NAMALWA (cell line): ENCODE measurements around the gene GAS2L2.
"Not testable (repeated sequence)": the region's sequence is repeated elsewhere in the genome, so short reads cannot be mapped to it uniquely, and the experiment has no call there.

Source experiments
- DNase-seq: peaks from one replicate; pipeline ENCODE4 v3.0.0-alpha.2; 2015; ENCODE audit warnings: low spot score

GAS2L2 gene

DNA sequence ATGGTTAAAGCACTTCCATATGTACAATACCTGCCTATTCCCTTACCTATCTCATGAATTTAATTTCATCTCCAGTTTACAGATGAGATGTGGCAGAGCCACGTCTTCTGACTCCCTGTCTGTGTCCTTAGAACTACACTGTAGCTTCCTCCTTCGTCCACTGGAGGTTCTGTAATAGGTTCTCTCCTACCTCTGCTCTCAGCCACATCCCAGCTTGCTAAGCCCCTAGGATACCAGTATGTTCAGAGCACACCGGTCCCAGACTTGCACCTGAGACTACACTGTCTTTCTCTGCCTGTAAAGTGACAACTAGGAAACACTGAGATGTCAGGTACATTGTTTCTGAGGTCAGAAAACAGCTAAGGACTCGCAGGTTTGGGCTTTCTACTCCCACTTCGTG lies 25.4 kb downstream of the GAS2L2 start:
- DNase-seq, result no peak

DNA sequence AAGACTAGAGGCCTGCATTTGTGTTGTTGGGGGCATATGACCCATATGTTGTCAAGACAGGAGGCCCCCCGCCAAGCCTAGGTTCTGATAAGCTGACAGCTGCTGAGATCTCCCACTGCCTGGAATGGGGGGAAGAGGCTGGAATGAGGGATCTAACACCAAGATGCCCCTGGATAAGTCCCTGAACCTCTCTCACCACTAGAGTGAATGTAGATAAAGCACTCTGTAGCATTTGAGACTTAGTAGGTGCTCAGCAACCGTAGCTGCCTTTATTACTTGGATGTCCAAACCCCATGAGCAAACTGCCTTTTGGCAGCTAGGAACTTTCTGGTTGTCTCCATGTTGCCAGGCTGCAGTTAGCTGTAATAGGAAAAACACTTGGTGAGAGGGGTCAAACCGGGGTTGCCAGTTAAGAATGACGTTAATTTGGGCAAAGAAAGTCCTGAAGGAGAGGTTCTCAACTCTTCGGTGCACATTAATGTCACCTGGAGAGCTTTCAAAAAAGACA lies 26.0 kb downstream of the GAS2L2 start:
- no peak for DNase-seq

DNA sequence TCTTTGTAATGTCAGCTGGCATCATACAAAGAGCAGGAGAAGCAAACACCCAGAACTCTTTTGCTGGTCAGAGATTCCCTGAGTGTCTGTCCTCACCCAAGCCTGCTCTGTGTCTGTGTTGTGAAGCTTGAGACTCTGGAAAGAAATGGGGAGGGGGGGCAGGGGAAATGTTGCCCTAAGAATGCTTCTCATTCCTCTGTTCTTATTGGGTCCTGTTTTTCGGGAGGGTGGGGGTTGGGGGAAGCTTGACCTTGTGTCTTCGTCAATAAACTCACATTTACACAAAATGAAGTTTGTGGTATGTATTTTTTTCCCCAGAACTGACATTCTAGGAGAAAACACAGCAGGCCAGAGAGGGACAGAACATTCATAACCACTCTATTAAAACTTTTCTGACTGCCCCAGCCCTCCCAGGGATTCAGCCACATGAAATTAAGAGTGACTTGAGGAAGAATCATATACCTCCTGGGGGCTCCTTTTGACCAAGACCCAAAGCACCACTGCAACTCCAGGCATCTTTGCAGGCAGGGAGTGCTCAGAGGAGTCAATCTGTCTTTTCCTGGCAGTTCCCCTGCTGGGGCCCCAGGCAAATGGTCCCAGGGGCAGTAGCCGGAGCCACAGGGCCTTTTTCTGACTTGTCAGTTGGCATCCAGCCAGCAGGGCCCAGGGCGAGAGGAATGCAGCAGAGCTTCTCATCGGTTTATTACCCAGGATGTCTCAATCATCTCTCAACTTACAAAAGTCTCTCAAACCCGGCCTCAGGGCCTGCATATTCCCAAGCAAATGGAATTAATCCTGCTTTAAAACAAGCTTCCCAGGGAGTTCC lies 26.7 kb downstream of the GAS2L2 start:
- DNase-seq, result peak; percentile 43

DNA sequence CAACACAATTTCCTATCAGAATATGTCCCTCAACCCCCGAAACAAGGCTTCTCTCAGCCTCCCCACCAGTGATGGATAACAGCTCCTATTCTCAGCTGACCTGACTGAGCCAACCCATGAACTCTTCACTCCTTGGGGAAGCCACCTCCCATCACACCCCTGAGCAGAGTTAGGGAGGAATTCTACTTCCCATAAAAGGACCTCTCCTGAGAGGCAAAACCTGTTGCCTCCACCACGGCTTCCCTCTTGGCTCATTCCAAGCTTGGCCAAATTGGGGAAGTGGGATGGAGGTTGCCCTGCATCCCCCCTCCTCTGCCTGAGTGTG lies 27.3 kb downstream of the GAS2L2 start:
- no peak for DNase-seq

DNA sequence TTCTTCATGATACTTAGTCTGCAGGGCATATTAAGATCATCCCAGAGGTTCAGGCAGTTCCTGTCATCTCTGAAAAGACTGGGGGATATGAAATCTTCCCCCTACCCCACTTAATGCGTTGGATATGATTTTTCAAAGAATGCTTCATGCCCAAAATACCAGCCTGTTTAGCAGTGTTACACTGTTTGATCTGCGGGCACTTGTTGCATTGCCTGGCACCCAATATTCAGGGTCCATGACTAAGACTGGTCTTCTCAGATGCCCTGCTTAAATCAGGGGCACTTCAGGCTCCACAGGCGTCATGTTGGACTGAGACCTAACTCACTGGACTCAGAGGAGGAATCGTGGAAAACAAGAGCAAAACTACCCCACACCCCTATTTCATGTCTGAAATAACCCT lies 28.0 kb downstream of the GAS2L2 start:
- no peak for DNase-seq

DNA sequence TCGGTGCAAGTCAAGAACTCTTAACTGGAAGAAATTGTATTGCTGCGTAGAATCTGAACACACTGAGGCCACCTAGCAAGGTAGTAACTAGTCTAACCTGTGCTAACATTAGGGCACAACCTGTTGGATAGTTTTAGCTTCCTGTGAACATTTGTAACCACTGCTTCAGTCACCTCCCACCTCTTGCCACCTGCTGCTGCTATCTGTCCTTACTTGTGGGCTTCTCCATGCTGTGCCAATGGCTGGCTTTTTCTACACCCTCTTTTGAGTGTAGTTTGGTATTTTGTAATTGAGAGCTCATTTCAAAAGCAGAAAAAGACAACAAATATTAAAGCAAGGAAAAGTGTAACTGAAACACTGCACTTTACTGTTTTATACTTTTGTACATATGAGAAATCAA lies 29.3 kb downstream of the GAS2L2 start:
- no peak for DNase-seq

DNA sequence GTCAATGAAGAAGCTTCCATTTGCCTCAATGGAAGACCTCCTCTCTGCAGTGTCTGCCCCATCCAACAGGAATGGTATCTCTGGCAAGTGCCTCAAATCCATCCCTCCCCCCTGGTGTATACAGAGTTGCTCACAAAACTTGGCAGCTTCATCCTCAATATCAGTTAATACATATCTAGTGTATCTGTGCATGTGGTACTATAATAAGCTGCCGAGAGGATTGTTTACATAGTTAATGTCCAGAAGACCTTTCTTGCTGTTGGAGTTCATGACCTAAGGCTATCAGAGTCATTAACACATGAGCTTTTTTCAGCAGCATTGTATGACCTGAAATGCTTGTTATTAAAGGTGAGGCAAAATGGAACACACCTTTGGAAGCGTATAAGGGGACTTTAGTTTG lies 35.6 kb downstream of the GAS2L2 start:
- no peak for DNase-seq

DNA sequence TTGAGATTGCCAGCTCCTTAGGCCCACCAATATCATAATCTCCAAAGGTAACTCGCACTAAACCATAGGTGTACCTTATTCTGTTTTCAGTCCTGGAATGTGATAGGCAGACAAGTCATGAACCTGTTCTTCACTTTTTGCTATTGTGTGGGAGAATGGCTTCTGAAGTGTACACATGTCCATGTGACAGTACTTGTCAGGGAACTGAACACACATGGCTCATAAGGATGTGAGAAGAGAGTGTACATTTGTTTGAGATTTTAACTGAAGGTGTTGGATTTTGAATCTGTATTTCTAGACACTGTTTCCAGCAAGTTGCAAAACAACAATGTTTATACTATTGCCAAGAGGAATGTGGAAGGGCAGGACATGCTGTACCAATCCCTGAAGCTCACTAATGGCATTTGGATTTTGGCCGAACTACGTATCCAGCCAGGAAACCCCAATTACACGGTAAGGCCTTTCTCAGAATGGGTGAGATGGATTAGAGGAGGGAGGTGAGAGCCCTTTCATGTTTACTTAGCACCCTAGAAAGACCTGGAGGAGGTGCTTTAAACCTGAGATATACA lies 36.1 kb downstream of the GAS2L2 start:
- no peak for DNase-seq

DNA sequence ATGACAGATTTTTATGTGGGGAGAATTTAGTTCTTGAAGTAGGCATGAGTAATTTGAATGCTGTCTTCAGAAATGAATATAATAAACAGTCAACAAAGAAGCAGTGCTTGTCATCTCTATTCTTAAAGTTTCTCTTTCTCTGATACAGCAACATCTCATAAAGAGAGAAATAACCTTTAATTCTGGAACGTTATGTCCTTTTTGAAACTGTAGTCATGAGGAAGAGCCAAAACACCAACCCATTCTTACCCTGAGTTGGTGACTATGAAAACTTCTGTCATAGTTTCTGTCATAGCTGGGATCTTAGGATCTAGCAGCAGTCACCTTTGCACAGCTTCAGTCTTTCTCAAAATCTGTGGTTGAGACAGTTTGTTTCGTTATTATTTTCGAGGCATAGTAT lies 36.9 kb downstream of the GAS2L2 start:
- DNase-seq, result no peak

DNA sequence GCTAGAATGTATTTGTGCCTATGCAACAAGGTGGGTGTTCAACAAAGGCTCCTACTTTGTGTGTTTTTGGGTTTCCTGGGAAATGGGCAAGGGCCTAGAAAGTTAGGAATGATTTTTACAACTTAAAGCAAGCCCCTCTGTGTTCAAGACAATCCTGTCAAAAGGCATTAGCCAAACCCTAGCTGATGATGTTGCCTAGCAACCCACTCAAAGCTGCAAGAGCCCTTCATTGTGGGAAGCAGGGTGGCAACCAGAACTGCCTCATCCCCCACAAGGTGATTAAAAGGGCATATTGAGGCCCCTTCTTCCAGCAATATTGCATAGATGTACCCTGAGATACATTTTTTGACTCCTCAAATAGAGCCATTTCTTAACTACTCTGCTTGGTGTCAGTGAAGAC lies 37.6 kb downstream of the GAS2L2 start:
- DNase-seq, result no peak

DNA sequence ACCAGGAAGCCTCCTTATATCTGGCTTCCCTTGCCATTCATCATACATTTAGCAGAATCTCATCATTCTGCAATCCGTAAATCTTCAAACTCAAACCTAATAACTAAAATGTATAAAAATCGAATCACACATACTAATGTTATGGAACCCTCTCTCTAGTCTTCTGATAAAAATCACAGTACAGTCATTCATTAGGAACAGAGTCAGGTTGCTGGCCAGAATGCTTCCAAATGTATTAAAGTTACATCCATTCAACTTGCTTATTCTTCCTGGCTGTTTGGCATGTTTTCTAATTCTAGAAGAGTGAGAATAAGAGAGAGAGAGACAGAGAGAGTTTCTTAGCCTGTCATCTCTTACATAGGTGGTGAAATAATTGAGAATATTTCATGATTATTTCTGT lies 38.1 kb downstream of the GAS2L2 start:
- DNase-seq, result no peak

DNA sequence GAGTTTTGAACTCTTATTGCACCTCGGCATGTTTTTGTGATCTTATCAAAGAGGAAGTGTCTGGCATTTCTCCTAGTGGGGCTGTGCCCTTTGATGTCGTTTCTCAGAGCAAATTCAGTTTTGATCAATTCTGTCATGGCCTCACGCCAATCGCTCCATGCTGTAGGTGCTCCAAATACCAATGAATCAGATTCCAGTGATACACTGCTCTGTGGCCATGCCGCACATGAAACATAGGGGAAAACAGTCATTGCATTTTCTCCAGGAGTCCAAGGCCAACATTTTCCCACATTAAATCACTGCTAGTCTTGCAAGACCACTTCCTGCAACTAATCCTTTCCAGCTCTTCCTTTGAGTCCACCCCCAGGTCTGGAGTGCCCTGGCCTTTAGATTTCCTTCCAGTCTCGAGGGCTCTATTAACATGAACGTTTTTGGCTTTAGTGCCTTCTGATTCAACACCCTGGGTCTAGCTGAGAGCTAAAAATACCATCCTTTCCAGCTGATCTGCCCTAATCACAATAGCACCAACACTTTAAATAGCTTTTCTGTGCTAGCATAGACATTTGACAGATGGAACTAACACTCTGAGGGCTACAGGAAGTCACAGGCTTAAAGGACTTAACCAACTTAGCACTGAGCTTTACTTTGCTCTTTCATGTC lies 39.8 kb downstream of the GAS2L2 start:
- DNase-seq, result no peak

DNA sequence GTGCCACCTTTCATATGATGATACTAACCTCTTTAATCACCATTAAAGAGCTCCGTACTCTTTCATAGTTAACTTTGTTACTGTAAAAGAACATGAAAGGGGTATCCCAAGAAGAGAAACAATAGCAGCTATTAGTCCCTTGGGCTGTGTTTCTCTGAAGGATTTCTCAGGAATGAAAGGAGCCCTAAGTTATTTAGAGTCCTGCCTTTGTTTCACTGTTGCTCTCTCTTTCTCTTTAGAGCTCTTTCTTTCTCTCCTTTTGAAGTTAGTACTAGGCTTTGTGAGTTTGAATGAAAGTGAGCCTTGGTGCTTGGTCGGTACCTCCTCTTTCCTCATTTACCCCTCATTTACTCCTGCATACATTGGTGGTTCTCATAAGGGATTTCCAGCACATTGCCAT lies 42.1 kb downstream of the GAS2L2 start:
- no peak for DNase-seq

DNA sequence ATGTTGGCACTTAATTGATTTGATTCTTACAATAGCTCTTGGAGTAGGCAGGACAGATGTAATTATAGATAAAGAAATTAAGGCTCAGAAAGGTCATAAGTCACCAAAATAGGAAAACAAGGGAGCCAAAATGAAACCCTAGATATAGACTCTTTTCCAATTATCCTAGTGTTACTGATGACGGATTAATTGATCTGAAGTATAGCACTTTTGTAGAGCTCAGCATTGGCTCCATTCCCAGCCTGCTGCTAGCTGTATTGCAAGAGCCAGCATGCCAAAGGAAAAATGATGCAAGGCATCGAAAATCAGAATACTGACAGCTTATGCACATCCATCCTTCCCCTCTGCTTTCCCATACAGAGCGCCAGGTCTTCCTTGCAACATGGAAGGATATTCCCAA lies 43.2 kb downstream of the GAS2L2 start:
- DNase-seq, result no peak

DNA sequence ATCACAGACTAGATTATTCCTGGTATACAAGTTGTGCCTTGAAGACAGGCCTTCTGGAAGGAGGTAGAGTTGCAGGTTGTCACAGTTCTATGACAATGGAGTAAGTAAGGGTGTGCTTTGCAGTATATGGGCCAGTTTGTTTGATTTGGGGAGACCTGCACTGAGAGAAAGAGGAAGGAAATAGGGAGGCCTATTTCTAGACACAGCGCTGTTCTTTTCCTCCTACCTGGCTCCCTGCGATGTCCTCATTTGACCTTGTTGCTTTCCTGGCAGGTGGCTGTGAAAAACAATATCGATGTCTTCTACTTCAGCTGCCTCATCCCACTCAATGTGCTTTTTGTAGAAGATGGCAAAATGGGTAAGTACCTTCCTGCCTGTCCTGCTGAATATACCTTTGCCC lies 44.1 kb downstream of the GAS2L2 start:
- peak; percentile 12 for DNase-seq

DNA sequence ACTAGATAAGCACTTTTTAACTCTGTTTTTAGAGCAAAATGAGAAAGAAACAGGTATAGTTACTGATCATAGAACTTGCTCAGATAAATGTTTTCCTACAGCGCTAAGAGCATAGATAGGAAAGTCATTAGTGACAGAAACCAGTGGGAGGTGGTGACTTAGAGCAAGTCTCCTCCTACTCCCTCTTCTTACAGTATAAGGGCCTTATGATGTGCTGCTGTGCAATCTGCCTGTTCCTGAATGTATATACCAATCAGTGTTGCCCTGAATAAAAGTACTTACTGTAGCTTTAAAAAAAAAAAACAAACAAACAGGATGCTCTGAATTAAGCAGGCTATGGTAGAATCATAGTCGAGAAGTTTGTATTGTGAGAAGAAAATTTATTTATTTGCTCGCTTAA lies 44.9 kb downstream of the GAS2L2 start:
- no peak for DNase-seq

DNA sequence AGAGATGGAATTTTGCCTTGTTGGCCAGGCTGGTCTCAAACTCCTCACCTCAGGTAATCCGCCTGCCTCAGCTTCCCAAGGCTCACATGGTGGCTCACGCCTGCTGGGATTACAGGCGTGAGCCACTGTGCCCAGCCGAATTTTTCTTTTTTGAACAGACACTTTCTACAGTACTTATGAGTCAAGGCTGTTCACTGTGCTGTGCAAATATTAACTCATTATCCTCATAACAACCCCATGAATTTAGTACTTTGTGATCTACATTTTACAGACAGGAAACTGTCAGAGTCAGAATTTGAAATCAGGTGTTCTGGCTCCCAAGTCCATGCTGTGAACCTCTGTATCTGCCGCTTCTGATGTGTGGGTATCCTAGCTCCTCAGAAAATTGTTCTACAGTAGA lies 47.3 kb downstream of the GAS2L2 start:
- DNase-seq, result no peak

DNA sequence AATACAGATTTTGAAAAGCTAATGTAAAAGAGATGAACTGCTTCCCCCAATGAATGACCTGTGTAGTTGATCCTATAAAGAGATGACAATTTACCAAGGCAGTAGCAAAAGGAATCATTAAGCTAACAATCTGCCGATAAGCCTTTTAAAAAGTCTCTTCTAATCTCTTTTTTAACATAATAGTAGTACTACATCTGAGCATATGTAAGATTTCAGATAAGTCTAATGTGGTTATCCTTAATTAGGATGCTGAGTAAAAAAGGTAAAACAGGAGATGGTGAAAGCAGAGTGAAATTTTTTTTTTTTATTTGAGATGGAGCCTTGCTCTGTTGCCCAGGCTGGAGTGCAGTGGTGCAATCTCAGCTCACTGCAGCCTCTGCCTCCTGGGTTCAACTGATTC lies 47.8 kb downstream of the GAS2L2 start:
- no peak for DNase-seq

DNA sequence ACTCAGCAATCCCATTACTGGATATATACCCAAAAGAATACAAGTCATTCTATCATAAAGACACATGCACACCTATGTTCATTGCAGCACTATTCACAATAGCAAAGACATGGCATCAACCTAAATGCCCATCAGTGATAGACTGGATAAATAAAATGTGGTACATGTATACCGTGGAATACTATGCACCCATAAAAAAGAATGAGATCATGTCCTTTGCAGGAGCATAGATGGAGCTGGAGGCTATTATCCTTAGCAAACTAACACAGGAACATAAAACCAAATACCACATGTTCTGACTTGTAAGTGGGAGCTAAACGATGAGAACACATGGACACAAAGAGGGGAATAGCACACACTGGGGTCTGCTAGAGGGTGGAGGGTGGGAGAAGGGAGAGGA lies 49.7 kb downstream of the GAS2L2 start:
- DNase-seq, result not testable (repeated sequence)

DNA sequence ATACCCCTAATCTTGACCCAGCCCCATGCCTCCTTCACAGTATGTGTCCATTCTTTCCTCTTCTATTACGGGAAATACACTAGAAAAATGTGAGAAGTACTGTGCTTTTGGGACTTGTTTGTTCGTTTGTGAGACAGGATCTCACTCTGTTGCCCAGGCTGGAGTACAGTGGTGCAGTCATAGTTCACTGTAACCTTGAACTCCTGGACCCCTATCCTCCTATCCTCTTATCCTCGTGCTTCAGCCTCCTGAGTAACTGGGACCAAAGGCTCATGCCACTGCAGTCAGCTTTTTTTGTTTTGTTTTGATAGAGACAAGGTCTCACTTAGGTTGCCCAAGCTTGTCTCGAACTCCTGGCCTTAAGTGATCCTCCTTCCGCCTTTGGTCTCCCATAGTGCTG lies 51.5 kb downstream of the GAS2L2 start:
- no peak for DNase-seq

DNA sequence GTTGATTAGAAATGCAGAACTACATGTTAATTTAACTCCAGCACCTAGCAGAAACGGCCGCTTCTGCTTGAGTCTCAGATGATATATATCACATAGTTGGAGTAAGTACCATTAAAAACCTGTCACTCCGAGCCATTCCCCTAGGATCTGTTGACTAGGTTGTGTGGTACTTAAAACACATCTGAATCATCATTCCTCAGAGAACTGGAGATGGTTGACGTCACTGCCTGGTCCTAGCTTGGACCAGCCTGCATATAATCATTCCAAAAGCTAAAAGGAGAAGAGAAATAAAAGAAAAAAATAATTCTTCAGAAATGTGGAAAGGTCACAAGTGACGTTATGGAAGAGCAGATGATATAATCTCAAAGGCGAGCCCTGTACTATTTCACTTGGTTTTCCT lies 52.9 kb downstream of the GAS2L2 start:
- DNase-seq, result no peak

DNA sequence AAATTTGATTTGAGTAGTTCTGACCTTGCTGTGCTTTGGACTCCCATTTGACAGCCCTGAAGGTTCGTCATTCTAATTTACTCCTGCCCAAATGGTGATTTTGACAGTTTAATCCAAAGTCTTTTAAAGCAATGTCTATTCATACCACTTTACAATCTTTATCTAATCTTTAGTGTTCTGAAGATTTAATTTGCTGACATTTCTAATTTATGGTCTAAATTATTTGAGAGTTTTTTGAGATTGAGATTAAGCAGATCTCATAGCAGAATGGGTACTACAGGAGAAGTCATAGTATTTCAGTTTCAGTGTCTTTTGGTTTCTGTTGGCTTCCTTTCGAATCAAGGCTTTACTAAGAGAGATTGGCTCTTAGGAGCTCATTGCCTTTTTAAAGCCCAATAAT lies 54.2 kb downstream of the GAS2L2 start:
- DNase-seq, result no peak

DNA sequence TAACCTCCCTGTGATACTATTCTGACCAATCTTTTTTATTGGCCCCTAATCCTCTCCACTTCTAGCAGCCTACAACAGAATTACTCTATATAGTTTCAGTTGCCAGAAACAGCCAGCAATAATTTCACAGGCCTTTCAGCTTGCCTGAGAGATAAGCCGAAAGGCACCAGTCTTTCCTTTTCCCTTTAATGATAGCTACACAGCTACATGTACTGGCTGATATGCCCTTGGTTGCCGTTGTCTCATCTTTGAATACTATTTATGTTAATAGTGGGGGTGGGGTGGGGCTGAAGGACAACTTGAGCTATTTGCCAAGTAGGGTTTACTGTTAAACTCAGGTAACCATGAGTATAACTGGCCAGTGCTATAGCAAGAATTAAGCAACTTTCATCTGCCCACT lies 57.4 kb downstream of the GAS2L2 start:
- no peak for DNase-seq

DNA sequence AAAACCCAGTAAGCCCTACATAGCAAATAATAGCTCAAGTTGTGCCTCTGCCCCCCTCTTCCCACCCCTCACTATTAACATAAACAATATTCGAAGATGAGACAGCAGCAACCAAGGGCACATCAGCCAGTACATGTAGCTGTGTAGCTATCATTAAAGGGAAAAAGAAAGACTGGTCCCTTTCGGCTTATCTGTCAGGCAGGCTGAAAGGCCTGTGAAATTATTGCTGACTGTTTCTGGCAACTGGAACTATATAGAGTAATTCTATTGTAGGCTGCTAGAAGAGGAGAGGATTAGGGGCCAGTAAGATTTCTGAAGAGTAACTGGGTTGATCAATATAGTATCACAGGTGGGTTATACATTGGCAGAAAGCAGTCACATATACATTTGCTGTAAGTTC lies 58.1 kb downstream of the GAS2L2 start:
- DNase-seq, result no peak
